Fibroblast of lung (primary cell): ENCODE results near the gene MGLL.
A peak's percentile ranks its signal among the peaks of the same experiment; 100 is the strongest.

Experiments used
- CTCF ChIP-seq, 2 donors: IDR thresholded peaks in 1 of 2; conservative IDR thresholded peaks in 1 of 2; 1 replicate in 1 of 2; 2 replicates in 1 of 2; pipeline ENCODE4 v1.5.1; 2011 to 2012; ENCODE audit warnings: low read length in 2 of 2, control low read depth in 1 of 2, inconsistent platforms in 1 of 2, low read depth in 1 of 2, mild to moderate bottlenecking in 1 of 2
- EZH2 ChIP-seq: IDR thresholded peaks from 2 replicates; pipeline ENCODE4 v1.5.1; 2012; ENCODE audit warnings: low read length, control low read depth, mild to moderate bottlenecking; ENCODE audit errors: missing control alignments

- TF ChIP-seq CTCF (conservative IDR thresholded peaks at IDR 0.05 in 1 of 2, IDR thresholded peaks at IDR 0.05 in 1 of 2; ENCODE audit: low read depth in 1 of 2, low read length in 2 of 2) (peak; percentile 53 to 62), EZH2 (no peak)
Observed at GRCh38 chr3:127831723-127832172, 9.4 kb upstream of the MGLL start.
